ENCODE results near the gene OR6K3.
"Not testable (repeated sequence)": the region's sequence is repeated elsewhere in the genome, so short reads cannot be mapped to it uniquely, and the experiment has no call there.

The OR6K3 gene

DNA sequence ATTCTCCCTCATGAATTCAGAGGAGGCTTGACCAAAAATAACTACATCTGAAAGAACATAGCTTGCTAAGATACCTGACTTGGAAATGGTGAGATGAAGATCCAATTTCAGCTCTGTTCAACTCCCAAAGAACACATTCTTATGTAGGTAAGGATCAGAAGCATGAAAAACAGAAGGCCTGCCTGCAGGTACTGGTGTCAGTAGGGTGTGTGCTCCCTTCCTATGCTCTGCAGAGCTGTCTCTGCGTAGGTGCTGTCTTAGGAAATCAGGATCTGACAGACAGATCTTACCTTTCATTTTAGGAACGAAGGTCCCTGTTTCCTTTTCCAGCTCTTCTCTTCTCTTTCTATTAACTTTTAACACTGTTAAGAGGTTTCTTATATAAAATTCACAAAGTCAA lies 14.4 kb downstream of the OR6K3 start:
- H3K4me3 ChIP-seq (replicated peaks in 1 of 2; ENCODE audit: low read depth in 2 of 2, low read length in 2 of 2): no peak overlapping the region
- no peak for DNase-seq (ENCODE audit: low read depth in 2 of 2)
- TF ChIP-seq, protein P1, sequence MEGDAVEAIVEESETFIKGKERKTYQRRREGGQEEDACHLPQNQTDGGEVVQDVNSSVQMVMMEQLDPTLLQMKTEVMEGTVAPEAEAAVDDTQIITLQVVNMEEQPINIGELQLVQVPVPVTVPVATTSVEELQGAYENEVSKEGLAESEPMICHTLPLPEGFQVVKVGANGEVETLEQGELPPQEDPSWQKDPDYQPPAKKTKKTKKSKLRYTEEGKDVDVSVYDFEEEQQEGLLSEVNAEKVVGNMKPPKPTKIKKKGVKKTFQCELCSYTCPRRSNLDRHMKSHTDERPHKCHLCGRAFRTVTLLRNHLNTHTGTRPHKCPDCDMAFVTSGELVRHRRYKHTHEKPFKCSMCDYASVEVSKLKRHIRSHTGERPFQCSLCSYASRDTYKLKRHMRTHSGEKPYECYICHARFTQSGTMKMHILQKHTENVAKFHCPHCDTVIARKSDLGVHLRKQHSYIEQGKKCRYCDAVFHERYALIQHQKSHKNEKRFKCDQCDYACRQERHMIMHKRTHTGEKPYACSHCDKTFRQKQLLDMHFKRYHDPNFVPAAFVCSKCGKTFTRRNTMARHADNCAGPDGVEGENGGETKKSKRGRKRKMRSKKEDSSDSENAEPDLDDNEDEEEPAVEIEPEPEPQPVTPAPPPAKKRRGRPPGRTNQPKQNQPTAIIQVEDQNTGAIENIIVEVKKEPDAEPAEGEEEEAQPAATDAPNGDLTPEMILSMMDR (IDR thresholded peaks at IDR 0.05; ENCODE audit: low read depth, low read length): no peak

DNA sequence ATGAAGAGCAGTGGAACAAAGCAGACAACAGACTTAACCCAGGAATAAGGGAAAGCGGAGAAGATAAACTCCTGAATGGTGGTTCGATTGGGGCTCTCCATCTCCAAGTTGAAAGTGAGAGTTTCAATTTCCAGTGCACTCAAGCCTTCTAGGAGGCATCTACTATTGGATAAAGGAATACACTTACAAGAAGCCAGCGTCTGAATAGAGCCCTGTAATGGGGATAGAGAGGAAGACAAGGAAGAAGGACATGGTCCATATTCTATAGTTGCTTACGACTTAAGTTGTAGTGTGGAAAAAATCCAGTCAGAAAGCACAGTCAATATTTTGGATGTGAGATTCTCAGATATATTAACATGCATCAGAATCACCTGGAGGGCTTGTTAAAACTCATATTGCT lies 20.0 kb downstream of the OR6K3 start, which contains the start of gene OR6K2:
Gene OR6K2, minus strand, starts transcription at position 101 of the 400 bp plus-strand sequence. Its CDS starts 0 bp downstream, at position 101.
- H3K4me3 ChIP-seq (replicated peaks in 1 of 2; ENCODE audit: low read depth in 2 of 2, low read length in 2 of 2): no peak within 1 kb of the TSS
- TF ChIP-seq, protein P1 (IDR thresholded peaks at IDR 0.05; ENCODE audit: low read depth, low read length): no peak
- no peak for DNase-seq (ENCODE audit: low read depth in 2 of 2)

DNA sequence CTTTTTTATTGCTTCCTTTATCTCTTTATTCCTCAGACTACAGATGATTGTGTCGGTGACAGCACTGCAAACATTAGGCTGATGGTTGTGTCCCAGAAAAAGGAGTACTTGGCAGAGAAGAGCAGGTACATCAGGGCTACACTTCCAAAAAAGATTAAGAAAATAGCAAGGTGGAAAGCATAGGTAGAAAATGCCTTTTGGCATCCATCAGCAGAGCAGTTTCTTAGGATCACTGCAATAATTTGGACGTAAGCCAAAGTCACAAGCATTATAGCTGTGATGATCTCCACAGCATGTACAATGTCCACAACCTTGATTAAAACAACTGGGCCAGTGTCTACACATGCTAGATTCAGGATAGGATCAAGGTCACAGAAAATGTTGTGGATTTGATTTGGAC lies 25.9 kb downstream of the OR6K3 start:
- no peak overlapping the region for H3K4me3 ChIP-seq (replicated peaks in 1 of 2; ENCODE audit: low read depth in 2 of 2, low read length in 2 of 2)
- DNase-seq (ENCODE audit: low read depth in 2 of 2): no peak
- TF ChIP-seq, protein P1 (IDR thresholded peaks at IDR 0.05; ENCODE audit: low read depth, low read length): no peak

DNA sequence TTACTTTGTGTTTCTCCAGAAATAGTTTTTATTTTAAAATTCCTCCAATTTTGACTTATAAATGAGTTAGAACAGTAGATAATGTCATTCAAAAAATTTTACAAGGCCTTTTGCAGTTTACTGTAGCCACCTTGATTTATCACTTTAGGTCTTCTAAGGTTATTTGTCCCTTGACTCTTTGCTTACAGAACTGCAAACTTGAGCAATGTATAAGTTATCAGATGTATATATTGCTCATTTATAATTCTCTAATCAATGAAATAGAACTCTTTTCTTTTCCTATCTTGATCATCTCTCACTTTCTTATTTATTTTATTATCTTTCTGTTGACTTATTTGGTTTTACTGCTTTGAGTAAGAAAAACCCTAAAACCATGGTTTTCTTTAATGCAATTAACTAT lies 28.2 kb downstream of the OR6K3 start:
- TF ChIP-seq, protein P1 (IDR thresholded peaks at IDR 0.05; ENCODE audit: low read depth, low read length): no peak
- H3K4me3 ChIP-seq (replicated peaks in 1 of 2; ENCODE audit: low read depth in 2 of 2, low read length in 2 of 2): no peak overlapping the region

GRCh38 chr1:158691907-158692306 lies 28.6 kb downstream of the OR6K3 start:
- TF ChIP-seq, protein P1 (IDR thresholded peaks at IDR 0.05; ENCODE audit: low read depth, low read length): no peak
- DNase-seq (ENCODE audit: low read depth in 2 of 2): no peak
- no peak overlapping the region for H3K4me3 ChIP-seq (replicated peaks in 1 of 2; ENCODE audit: low read depth in 2 of 2, low read length in 2 of 2)

More for the DNA sequence above, 28.2 kb downstream of the OR6K3 start:
- DNase-seq (ENCODE audit: low read depth in 2 of 2): no peak

DNA sequence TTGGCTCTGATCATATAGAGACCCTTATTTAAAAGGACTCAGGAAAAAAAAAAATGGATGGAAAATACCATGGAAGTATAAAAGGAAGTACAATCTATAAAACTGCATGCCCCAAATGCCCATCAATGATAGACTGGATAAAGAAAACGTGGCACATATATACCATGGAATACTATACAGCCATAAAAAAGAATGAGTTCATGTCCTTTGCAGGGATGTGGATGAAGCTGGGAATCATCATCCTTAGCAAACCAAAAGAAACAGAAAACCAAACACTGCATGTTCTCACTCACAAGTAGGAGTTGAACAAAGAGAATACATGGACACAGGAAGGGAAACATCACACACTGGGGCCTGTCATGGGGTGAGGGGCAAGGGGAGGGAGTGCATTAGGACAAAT lies 29.4 kb downstream of the OR6K3 start:
- not testable (repeated sequence) for DNase-seq (ENCODE audit: low read depth in 2 of 2); H3K4me3 ChIP-seq (replicated peaks in 1 of 2; ENCODE audit: low read depth in 2 of 2, low read length in 2 of 2)

DNA sequence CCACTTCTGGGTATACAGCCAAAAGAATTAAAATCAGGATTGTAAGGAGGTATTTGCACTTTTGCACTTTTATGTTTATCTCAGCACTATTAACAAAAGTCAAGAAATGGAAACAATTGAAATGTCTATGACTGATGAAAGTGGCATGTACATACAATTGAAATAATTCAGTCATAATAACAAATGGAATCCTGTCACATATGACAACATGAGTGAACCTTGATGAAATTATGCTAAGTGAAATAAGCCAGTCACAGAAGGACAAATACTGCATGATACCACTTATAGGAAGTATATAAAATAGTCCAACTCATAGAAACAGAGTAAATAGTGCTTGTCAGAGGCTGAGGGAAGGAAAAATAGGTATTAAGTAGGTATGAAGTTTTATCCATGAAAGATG lies 30.6 kb downstream of the OR6K3 start:
- TF ChIP-seq, protein P1 (IDR thresholded peaks at IDR 0.05; ENCODE audit: low read depth, low read length): no peak
- no peak for DNase-seq (ENCODE audit: low read depth in 2 of 2)
- no peak overlapping the region for H3K4me3 ChIP-seq (replicated peaks in 1 of 2; ENCODE audit: low read depth in 2 of 2, low read length in 2 of 2)

Data from cardiac fibroblast (primary cell).